Lower lobe of right lung (tissue), 2 donors: Measurements from ENCODE around the gene WDR46. TPM values are rescaled to one million over a fixed set of nuclear protein-coding genes. Genes with fewer than 3 reads are reported as not detected.

Experiments used
- ATAC-seq, 2 donors: fragments of 200-7000 bp; cut with Tn5 transposase; one replicate each; pipeline ENCODE4 v1.9.1; 2020 to 2022; ENCODE audit warnings: mild to moderate bottlenecking in 2 of 2, moderate library complexity in 2 of 2
- DNase-seq: peaks from one replicate; pipeline ENCODE4 v3.0.0-alpha.2; 2020
- H3K27ac ChIP-seq: fragments of 200-600 bp; one replicate; pipeline ENCODE4 v1.8.0; 2022
- H3K27me3 ChIP-seq: fragments of 200-600 bp; one replicate; pipeline ENCODE4 v1.8.0; 2022; ENCODE audit warnings: low read depth
- H3K36me3 ChIP-seq: fragments of 200-600 bp; one replicate; pipeline ENCODE4 v1.8.0; 2022; ENCODE audit warnings: mild to moderate bottlenecking
- H3K4me1 ChIP-seq: fragments of 200-600 bp; one replicate; pipeline ENCODE4 v1.8.0; 2022
- H3K4me3 ChIP-seq: fragments of 200-600 bp; one replicate; pipeline ENCODE4 v1.8.0; 2022; ENCODE audit warnings: mild to moderate bottlenecking
- H3K9me3 ChIP-seq: fragments of 200-600 bp; one replicate; pipeline ENCODE4 v1.8.0; 2022
- intact Hi-C: fragments of 100-400 bp; cut with DNase I; formaldehyde crosslinking; loops from one replicate; pipeline ENCODE4 v1.11.0; 2022
- long read RNA-seq: library from polyadenylated mRNA; unstranded; transcript quantifications from one replicate; pipeline ENCODE4 v2.0.0, GENCODE V29; 2021
- total RNA-seq: library from RNA; stranded (reverse); fragmentation: NEBNext Ultra II Directional; extraction: Animal tissue kit (Norgen Biotek cat#: 25700); gene quantifications from one replicate; pipeline ENCODE4 v1.2.1, GENCODE V29; 2021
- TF ChIP-seq, protein P1 (sequence below): fragments of 200-600 bp; IDR thresholded peaks from one replicate; pipeline ENCODE4 v1.8.0; 2022; ENCODE audit warnings: antibody characterized with exemption, mild to moderate bottlenecking
- donor health status: DM: no; HTN: yes; CAD: no; lungs with severe emphysema.

The WDR46 gene, protein sequence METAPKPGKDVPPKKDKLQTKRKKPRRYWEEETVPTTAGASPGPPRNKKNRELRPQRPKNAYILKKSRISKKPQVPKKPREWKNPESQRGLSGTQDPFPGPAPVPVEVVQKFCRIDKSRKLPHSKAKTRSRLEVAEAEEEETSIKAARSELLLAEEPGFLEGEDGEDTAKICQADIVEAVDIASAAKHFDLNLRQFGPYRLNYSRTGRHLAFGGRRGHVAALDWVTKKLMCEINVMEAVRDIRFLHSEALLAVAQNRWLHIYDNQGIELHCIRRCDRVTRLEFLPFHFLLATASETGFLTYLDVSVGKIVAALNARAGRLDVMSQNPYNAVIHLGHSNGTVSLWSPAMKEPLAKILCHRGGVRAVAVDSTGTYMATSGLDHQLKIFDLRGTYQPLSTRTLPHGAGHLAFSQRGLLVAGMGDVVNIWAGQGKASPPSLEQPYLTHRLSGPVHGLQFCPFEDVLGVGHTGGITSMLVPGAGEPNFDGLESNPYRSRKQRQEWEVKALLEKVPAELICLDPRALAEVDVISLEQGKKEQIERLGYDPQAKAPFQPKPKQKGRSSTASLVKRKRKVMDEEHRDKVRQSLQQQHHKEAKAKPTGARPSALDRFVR
- total RNA-seq = 34.4 TPM
- long read RNA-seq, transcript WDR46-231 (15 exons, 2,358 nt) = major isoform, 45 of 67 reads
- long read RNA-seq, partial matches to known transcripts = 12 of 67 reads
- long read RNA-seq, other reads (novel, unspliced or antisense) = 10 of 67 reads

DNA sequence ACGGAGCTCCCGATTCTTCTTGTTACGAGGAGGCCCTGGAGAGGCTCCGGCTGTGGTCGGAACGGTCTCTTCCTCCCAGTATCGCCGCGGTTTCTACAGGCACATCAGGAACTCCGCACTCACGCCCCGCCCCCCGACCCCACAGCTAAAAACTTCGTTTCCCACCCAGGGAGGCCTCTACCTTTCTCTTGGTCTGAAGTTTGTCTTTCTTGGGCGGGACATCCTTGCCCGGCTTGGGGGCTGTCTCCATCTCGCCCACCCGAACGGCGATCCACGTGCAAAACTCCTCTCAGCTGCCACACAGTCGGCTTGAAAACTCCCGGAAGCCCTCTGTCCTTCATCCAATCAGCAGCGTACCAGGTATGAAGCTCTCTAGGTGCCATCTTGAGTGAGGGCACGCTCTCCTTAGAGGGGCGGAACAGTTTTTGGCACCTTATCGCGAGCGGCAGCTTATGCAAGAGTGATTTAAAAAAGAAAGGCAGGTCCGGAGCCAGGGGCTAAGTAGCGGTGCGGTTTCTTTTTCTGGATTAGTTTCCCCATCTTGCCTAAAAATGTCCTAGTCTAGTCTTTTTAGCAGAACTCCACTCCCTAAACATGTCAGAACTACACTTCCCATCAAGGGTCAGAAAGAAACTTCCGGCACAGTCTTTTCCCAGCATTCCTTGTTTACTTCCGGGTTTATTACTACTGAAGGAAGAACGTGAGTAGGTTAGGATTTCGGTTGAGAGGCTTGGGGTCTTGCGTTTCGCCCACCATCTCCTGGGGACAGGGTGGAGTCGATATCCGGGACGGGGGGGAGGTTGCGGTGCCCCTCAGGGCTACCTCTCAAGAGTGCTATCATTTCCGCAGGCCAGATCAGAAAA lies at the start of gene WDR46, which contains the start of gene PFDN6:
Gene WDR46 (minus strand): TSS at position 319 of the 863 bp plus-strand sequence. CDS start 69 bp downstream, at position 250.
Gene PFDN6 (plus strand): TSS at position 681 of the 863 bp plus-strand sequence. CDS start 256 bp downstream, outside the sequence.
- TF ChIP-seq, protein P1, sequence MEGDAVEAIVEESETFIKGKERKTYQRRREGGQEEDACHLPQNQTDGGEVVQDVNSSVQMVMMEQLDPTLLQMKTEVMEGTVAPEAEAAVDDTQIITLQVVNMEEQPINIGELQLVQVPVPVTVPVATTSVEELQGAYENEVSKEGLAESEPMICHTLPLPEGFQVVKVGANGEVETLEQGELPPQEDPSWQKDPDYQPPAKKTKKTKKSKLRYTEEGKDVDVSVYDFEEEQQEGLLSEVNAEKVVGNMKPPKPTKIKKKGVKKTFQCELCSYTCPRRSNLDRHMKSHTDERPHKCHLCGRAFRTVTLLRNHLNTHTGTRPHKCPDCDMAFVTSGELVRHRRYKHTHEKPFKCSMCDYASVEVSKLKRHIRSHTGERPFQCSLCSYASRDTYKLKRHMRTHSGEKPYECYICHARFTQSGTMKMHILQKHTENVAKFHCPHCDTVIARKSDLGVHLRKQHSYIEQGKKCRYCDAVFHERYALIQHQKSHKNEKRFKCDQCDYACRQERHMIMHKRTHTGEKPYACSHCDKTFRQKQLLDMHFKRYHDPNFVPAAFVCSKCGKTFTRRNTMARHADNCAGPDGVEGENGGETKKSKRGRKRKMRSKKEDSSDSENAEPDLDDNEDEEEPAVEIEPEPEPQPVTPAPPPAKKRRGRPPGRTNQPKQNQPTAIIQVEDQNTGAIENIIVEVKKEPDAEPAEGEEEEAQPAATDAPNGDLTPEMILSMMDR = no peak
- DNase-seq (peak; percentile 83), ATAC-seq (peak; percentile 95 to 98)
- H3K4me3 ChIP-seq = peak within 1 kb of the TSS; percentile 76
- H3K4me1 ChIP-seq = peaks cover 25% of the 10 kb centered on the region
- intact Hi-C loops = no loop called here
- peaks cover 74% of the 10 kb centered on the region for H3K36me3 ChIP-seq
- no peaks in the 10 kb centered on the region for H3K9me3 ChIP-seq
- H3K27me3 ChIP-seq = no peaks in the 10 kb centered on the region
- peak within 1 kb of the TSS; percentile 75 for H3K27ac ChIP-seq

DNA sequence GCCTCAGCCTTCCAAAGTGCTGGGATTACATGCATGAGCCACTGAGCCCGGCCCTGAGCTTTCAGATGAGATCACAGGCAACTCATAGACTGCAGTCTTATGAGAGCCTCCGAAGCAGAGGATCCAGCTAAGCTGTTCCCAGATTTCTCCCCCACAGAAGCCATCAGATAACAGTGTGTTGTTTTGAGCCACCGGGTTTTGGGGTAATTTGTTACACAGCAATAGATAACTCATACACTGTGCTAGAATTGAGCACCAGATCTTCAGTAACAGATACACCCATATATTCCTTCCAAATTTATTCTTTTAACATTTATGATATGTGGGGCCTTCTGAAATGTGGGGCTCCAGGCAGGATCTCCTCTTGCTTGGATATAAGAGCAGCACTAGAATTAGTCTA lies 47.5 kb upstream of the WDR46 start:
- TF ChIP-seq, protein P1 = no peak

DNA sequence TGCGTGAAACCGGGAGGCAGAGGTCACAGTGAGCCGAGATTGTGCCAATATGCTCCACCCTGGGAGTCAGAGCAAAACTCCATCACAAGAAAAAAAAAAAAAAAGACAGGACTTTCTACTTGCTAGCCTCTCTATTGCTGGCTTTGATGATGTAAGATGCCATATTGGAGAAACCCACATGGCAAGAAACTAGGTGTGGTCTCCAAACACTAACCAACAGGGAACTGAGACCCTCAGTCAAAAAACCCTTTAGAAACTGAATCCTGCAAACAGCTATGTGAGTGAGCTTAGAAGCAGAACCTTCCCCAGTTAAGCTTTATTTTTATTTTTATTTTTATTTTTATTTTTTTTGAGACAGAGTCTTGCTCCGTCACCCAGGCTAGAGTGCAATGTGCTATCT lies 46.9 kb upstream of the WDR46 start:
- DNase-seq (no peak), ATAC-seq (no peak)
- no peak overlapping the region for H3K4me3 ChIP-seq
- no peak overlapping the region for H3K27ac ChIP-seq
- H3K36me3 ChIP-seq = no peaks in the 10 kb centered on the region
- H3K9me3 ChIP-seq = no peaks in the 10 kb centered on the region
- H3K4me1 ChIP-seq = no peaks in the 10 kb centered on the region
- TF ChIP-seq, protein P1 = no peak
- intact Hi-C loops = no loop called here
- H3K27me3 ChIP-seq = no peaks in the 10 kb centered on the region

More for the DNA sequence above, 47.5 kb upstream of the WDR46 start:
- Histone ChIP-seq H3K36me3 (no peaks in the 10 kb centered on the region), H3K4me1 (no peaks in the 10 kb centered on the region), H3K4me3 (no peak overlapping the region), H3K27ac (no peak overlapping the region), H3K27me3 (no peaks in the 10 kb centered on the region), H3K9me3 (no peaks in the 10 kb centered on the region)
- intact Hi-C loops = no loop called here
- ATAC-seq (no peak), DNase-seq (no peak)

DNA sequence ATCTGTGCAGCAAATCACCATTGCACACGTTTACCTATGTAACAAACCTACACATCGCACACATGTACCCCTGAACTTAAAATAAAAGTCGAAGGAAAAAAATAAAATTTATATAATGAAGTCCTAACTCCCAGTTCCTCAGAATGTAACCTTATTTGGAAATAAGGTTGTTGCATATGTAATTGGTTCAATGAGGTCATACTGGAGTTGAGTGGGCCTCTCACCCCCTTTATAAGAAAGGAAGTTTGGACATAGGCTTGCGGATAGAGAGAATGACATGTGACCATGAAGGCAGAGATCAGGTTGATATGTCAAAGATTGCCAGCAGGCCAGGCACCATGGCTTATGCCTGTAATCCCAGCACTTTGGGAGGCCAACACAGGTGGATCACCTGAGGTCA lies 44.6 kb upstream of the WDR46 start:
- Histone ChIP-seq H3K4me3 (no peak overlapping the region), H3K36me3 (no peaks in the 10 kb centered on the region), H3K4me1 (no peaks in the 10 kb centered on the region), H3K9me3 (no peaks in the 10 kb centered on the region), H3K27me3 (no peaks in the 10 kb centered on the region), H3K27ac (no peak overlapping the region)
- no peak for DNase-seq
- ATAC-seq = no peak
- TF ChIP-seq, protein P1 = no peak
- intact Hi-C loops = no loop called here

DNA sequence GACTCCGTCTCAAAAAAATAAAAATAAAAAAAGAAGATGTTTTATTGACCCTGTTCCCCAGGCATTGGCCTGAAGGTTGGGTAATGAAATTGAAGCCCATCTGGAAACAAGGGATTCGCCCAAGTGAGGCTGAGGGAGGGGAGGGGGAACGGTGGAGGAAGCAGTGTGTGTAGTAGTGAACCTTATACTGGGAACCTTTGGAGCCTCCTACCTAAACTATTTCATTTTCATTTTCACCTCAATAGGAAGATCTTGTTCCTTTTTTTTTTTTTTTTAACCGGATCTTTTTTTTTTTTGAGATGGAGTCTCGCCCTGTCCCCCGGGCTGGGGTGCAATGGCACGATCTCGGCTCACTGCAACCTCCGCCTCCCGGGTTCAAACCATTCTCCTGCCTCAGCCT lies 41.7 kb upstream of the WDR46 start:
- Histone ChIP-seq H3K27ac (no peak overlapping the region), H3K27me3 (no peaks in the 10 kb centered on the region), H3K36me3 (no peaks in the 10 kb centered on the region), H3K4me3 (no peak overlapping the region), H3K9me3 (no peaks in the 10 kb centered on the region), H3K4me1 (no peaks in the 10 kb centered on the region)
- TF ChIP-seq, protein P1 = no peak
- DNase-seq = no peak
- intact Hi-C loops = no loop called here
- no peak for ATAC-seq
